ENCODE data around the gene ATP2B3.

The ATP2B3 gene

GRCh38 chrX:153560466-153560865, 43.0 kb downstream of the ATP2B3 start:
- TF ChIP-seq FOXP2 (optimal IDR thresholded peaks at IDR 0.05; ENCODE audit: borderline replicate concordance, extremely low read depth, extremely low read length, insufficient read depth) (no peak), SIN3A (IDR thresholded peaks at IDR 0.05; ENCODE audit: borderline replicate concordance, insufficient read depth, low read length) (no peak), POLR2AphosphoS5 (IDR thresholded peaks at IDR 0.05; ENCODE audit: low read depth, low read length) (no peak)
- TF ChIP-seq, protein P1, sequence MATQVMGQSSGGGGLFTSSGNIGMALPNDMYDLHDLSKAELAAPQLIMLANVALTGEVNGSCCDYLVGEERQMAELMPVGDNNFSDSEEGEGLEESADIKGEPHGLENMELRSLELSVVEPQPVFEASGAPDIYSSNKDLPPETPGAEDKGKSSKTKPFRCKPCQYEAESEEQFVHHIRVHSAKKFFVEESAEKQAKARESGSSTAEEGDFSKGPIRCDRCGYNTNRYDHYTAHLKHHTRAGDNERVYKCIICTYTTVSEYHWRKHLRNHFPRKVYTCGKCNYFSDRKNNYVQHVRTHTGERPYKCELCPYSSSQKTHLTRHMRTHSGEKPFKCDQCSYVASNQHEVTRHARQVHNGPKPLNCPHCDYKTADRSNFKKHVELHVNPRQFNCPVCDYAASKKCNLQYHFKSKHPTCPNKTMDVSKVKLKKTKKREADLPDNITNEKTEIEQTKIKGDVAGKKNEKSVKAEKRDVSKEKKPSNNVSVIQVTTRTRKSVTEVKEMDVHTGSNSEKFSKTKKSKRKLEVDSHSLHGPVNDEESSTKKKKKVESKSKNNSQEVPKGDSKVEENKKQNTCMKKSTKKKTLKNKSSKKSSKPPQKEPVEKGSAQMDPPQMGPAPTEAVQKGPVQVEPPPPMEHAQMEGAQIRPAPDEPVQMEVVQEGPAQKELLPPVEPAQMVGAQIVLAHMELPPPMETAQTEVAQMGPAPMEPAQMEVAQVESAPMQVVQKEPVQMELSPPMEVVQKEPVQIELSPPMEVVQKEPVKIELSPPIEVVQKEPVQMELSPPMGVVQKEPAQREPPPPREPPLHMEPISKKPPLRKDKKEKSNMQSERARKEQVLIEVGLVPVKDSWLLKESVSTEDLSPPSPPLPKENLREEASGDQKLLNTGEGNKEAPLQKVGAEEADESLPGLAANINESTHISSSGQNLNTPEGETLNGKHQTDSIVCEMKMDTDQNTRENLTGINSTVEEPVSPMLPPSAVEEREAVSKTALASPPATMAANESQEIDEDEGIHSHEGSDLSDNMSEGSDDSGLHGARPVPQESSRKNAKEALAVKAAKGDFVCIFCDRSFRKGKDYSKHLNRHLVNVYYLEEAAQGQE (IDR thresholded peaks at IDR 0.05; ENCODE audit: insufficient read depth in 1 of 2, low read depth in 2 of 2, low read length in 2 of 2), result no peak

DNA sequence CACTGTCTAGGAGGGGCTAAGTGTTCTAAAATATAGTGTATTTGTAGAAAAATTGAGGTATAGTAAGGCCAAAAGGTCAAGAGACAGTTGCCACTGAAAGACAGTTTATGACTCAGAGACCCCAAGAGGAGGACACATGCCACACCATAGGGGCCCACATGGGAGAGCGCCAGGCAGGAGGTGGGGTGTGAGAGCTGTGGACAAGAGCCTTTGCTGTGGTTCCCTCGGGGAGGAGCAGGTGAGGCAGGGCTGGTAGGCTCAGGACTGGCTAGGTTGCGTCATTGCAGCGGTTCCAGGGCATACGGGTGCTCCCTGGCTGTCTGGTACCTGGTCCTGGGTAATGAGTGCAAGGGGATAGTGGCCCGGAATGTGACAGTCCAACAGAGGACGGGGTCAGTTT, 43.9 kb downstream of the ATP2B3 start:
- TF ChIP-seq TAF1 (IDR thresholded peaks at IDR 0.05; ENCODE audit: borderline replicate concordance, insufficient read depth, low read length), result no peak
- no peak for TF ChIP-seq POLR2AphosphoS5 (IDR thresholded peaks at IDR 0.05; ENCODE audit: low read depth, low read length)

DNA sequence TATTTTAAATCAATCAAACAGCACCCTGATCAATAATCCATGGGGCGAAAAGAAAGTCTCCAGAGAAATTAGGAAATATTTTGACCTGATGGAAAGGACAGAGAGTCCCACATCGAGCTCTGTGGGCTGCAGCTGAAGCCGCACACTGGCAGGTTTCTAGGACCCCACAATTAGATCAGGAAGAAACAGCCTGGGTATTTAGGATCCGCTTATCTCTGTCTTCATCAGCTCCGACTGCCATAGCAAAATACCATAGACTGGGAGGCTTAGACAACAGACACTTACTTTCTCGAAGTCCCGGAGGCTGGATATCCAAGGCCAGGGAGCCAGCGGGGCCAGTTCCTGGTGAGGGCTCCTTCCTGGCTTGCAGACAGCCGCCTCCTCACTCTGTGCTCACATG, 45.1 kb downstream of the ATP2B3 start:
- no peak for TF ChIP-seq FOXP2 (optimal IDR thresholded peaks at IDR 0.05; ENCODE audit: borderline replicate concordance, extremely low read depth, extremely low read length, insufficient read depth)
- no peak for TF ChIP-seq TAF1 (IDR thresholded peaks at IDR 0.05; ENCODE audit: borderline replicate concordance, insufficient read depth, low read length)
- TF ChIP-seq, protein P1 (IDR thresholded peaks at IDR 0.05; ENCODE audit: insufficient read depth in 1 of 2, low read depth in 2 of 2, low read length in 2 of 2), result no peak
- no peak for TF ChIP-seq POLR2AphosphoS5 (IDR thresholded peaks at IDR 0.05; ENCODE audit: low read depth, low read length)
- no peak for TF ChIP-seq SIN3A (IDR thresholded peaks at IDR 0.05; ENCODE audit: borderline replicate concordance, insufficient read depth, low read length)

GRCh38 chrX:153564047-153564606, 46.7 kb downstream of the ATP2B3 start:
- TF ChIP-seq TAF1 (IDR thresholded peaks at IDR 0.05; ENCODE audit: borderline replicate concordance, insufficient read depth, low read length) (no peak), POLR2AphosphoS5 (IDR thresholded peaks at IDR 0.05; ENCODE audit: low read depth, low read length) (no peak), SIN3A (IDR thresholded peaks at IDR 0.05; ENCODE audit: borderline replicate concordance, insufficient read depth, low read length) (no peak), FOXP2 (optimal IDR thresholded peaks at IDR 0.05; ENCODE audit: borderline replicate concordance, extremely low read depth, extremely low read length, insufficient read depth) (no peak)
- TF ChIP-seq, protein P1 (IDR thresholded peaks at IDR 0.05; ENCODE audit: insufficient read depth in 1 of 2, low read depth in 2 of 2, low read length in 2 of 2), result no peak

- no peak for TF ChIP-seq POLR2AphosphoS5 (IDR thresholded peaks at IDR 0.05; ENCODE audit: low read depth, low read length)
- TF ChIP-seq, protein P1 (IDR thresholded peaks at IDR 0.05; ENCODE audit: insufficient read depth in 1 of 2, low read depth in 2 of 2, low read length in 2 of 2), result no peak
- TF ChIP-seq SIN3A (IDR thresholded peaks at IDR 0.05; ENCODE audit: borderline replicate concordance, insufficient read depth, low read length), result no peak
- TF ChIP-seq TAF1 (IDR thresholded peaks at IDR 0.05; ENCODE audit: borderline replicate concordance, insufficient read depth, low read length), result no peak
- no peak for TF ChIP-seq FOXP2 (optimal IDR thresholded peaks at IDR 0.05; ENCODE audit: borderline replicate concordance, extremely low read depth, extremely low read length, insufficient read depth)
Measured at GRCh38 chrX:153565996-153566580, 48.6 kb downstream of the ATP2B3 start.

Data from PFSK-1 (cell line).